Cerebellar cortex (tissue), 1 donor: Measurements from ENCODE around the gene INSC.

Source experiments
- DNase-seq: peaks from one replicate; pipeline ENCODE4 v3.0.0-alpha.2; 2015; ENCODE audit warnings: low spot score

INSC gene

GRCh38 chr11:15149050-15149449 is 34.3 kb downstream of the INSC start:
- no peak for DNase-seq

- no peak for DNase-seq
Observed at GRCh38 chr11:15150507-15150906, 35.8 kb downstream of the INSC start.

GRCh38 chr11:15153231-15153630 is 38.5 kb downstream of the INSC start:
- DNase-seq = no peak

GRCh38 chr11:15157181-15157580 is 42.5 kb downstream of the INSC start:
- no peak for DNase-seq

- DNase-seq = no peak
Observed at GRCh38 chr11:15157606-15158137, 42.9 kb downstream of the INSC start.

GRCh38 chr11:15158351-15159015 is 43.8 kb downstream of the INSC start:
- DNase-seq = no peak

- DNase-seq = peak; percentile 2
Observed at GRCh38 chr11:15159085-15159484, 44.4 kb downstream of the INSC start.

GRCh38 chr11:15161790-15162189 is 47.1 kb downstream of the INSC start:
- no peak for DNase-seq

- DNase-seq = no peak
Observed at GRCh38 chr11:15163136-15163535, 48.4 kb downstream of the INSC start.

- DNase-seq = no peak
Observed at GRCh38 chr11:15166204-15166603, 51.5 kb downstream of the INSC start.

GRCh38 chr11:15169815-15170551 is 55.3 kb downstream of the INSC start:
- DNase-seq = no peak

- no peak for DNase-seq
Observed at GRCh38 chr11:15170698-15171097, 56.0 kb downstream of the INSC start.

- DNase-seq = no peak
Observed at GRCh38 chr11:15171956-15172355, 57.2 kb downstream of the INSC start.

GRCh38 chr11:15175831-15176230 is 61.1 kb downstream of the INSC start:
- DNase-seq = no peak

- no peak for DNase-seq
Observed at GRCh38 chr11:15176646-15177163, 62.0 kb downstream of the INSC start.

GRCh38 chr11:15177491-15177890 is 62.8 kb downstream of the INSC start:
- DNase-seq = no peak

GRCh38 chr11:15178214-15178613 is 63.5 kb downstream of the INSC start:
- DNase-seq = no peak

- DNase-seq = no peak
Observed at GRCh38 chr11:15179167-15179566, 64.4 kb downstream of the INSC start.

- no peak for DNase-seq
Observed at GRCh38 chr11:15180212-15180792, 65.6 kb downstream of the INSC start.

- no peak for DNase-seq
Observed at GRCh38 chr11:15182372-15182771, 67.6 kb downstream of the INSC start.

GRCh38 chr11:15185021-15185420 is 70.3 kb downstream of the INSC start:
- no peak for DNase-seq

GRCh38 chr11:15186146-15186545 is 71.4 kb downstream of the INSC start:
- DNase-seq = no peak

- no peak for DNase-seq
Observed at GRCh38 chr11:15189189-15189588, 74.5 kb downstream of the INSC start.
